Stimulated activated naive CD8-positive, alpha-beta T cell treated with anti-CD3 and anti-CD28 coated beads, Interleukin-15, amount 100 ng/mL, for 72 hours (primary cell): ENCODE measurements around the gene SLC28A1.

Experiments used
- ATAC-seq: fragments of 150-1000 bp; cut with Tn5 transposase; 2 replicates; pipeline ENCODE4 v1.10.0; 2021; ENCODE audit warnings: mild to moderate bottlenecking, moderate library complexity
- DNase-seq, 2 donors: peaks; one replicate each; pipeline ENCODE4 v3.0.0; 2021 to 2022
- H3K27ac Mint-ChIP-seq, 2 donors: one replicate each; pipeline ENCODE4 v1.8.0; 2022; ENCODE audit warnings: mild to moderate bottlenecking in 2 of 2, mixed read lengths in 2 of 2, moderate library complexity in 2 of 2
- H3K27me3 Mint-ChIP-seq: one replicate; pipeline ENCODE4 v1.8.0; 2022; ENCODE audit warnings: mixed read lengths
- H3K4me1 Mint-ChIP-seq: one replicate; pipeline ENCODE4 v1.8.0; 2022; ENCODE audit warnings: mild to moderate bottlenecking, mixed read lengths
- H3K4me3 Mint-ChIP-seq, 2 donors: one replicate each; pipeline ENCODE4 v1.8.0; 2022; ENCODE audit warnings: mild to moderate bottlenecking in 2 of 2, mixed read lengths in 2 of 2, moderate library complexity in 1 of 2
- H3K9me3 Mint-ChIP-seq, 2 donors: one replicate each; pipeline ENCODE4 v1.8.0; 2022; ENCODE audit warnings: mixed read lengths in 2 of 2

Gene SLC28A1

DNA sequence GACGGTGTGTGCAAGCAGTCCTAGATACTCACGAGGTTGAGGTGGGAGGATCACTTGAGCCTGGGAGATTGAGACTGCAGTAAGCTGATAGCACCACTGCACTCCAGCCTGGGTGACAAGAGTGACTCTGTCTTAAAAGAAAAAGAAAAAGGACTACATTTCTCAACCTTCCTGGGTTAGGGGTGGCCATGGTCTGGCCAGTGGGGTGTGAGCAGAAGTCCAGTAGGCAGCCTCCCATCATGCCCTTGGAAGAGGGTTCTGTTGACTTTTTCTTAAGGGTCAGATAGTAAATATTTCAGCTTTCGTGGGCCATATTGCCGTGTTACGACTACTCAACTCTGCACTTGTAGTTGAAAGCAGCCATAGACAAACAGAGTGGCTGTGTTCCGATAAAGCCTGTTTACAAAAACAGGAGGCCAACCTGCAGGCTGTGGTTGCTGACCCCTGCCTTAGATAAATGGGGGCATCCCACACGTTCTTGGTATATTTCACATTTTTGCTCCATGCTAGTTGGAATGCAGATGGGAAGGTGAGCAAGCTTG lies 66.2 kb downstream of the SLC28A1 start:
- H3K27me3 Mint-ChIP-seq, result peaks cover 27% of the 10 kb centered on the region
- H3K27ac Mint-ChIP-seq, result no peak overlapping the region
- ATAC-seq (no peak), DNase-seq (no peak)
- no peaks in the 10 kb centered on the region for H3K9me3 Mint-ChIP-seq
- H3K4me3 Mint-ChIP-seq, result no peak overlapping the region
- H3K4me1 Mint-ChIP-seq, result peaks cover 4% of the 10 kb centered on the region

DNA sequence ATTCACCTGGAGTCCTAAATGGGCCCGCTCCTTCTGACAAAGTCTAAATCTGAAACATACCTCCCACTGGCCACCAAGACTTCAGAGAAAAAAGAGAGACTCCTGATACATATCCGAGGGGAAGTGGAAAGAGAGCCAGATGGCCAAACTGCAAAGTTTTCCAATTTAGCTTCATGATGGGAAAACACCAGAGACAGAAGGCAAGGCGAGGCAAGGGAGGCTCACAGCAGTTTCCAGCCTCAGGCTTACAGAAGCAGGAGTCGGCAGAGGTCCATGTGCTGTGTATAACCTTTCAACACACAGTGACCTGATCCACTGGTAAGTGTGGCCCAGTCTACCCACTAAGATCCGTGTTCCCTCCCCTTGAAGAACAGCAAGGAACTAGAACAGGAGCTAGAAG lies 67.3 kb downstream of the SLC28A1 start:
- H3K4me1 Mint-ChIP-seq, result peaks cover 9% of the 10 kb centered on the region

DNA sequence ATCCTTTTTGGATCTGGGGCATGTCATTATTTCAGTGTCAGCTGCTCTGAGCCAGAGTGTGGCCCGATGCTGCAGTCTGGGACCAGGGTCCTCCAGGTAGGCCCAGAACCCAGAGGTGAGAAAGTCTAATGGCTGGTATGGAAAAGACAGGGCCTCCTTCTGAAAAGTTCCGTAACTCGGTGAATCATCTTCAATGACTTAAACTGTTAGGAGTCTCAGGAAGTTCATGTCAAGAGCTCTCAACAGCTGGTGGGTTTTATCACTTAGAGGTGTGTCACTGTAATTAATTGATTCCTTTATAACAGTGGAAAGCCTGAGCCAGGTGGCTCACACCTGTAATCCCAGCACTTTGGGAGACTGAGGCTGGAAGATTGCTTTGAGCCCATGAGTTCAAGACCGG lies 68.7 kb downstream of the SLC28A1 start:
- ATAC-seq (no peak), DNase-seq (no peak)
- H3K4me1 Mint-ChIP-seq, result peaks cover 9% of the 10 kb centered on the region
- no peaks in the 10 kb centered on the region for H3K9me3 Mint-ChIP-seq
- peaks cover 35% of the 10 kb centered on the region for H3K27me3 Mint-ChIP-seq
- H3K27ac Mint-ChIP-seq, result peak overlapping the region in 1 of 2 donors; percentile 76
- H3K4me3 Mint-ChIP-seq, result no peak overlapping the region

More for the DNA sequence above, 67.3 kb downstream of the SLC28A1 start:
- no peak for DNase-seq
- Mint-ChIP-seq H3K27ac (no peak overlapping the region), H3K9me3 (no peaks in the 10 kb centered on the region), H3K4me3 (no peak overlapping the region), H3K27me3 (peaks cover 35% of the 10 kb centered on the region)
- ATAC-seq, result no peak

DNA sequence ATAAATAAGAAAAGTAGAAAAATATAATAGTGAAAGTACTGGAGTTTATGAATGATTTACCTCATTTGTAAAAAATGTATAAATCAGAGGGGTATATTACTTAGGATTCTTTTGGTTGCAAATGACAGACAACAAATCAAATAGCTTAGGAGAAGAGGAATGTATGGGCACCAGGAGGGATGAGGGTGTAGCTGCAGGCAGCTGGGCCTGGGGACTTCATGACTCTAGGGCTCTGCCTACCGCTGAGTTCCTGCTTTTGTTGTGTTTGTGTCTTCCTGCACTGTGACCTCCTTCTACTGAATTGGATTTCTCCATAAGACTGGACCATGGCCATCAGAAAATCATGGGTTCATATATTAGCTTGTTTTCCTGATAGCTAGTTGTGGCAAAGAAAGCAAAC lies 69.3 kb downstream of the SLC28A1 start:
- ATAC-seq (no peak), DNase-seq (no peak)
- Mint-ChIP-seq H3K27ac (no peak overlapping the region), H3K4me1 (peaks cover 9% of the 10 kb centered on the region), H3K9me3 (no peaks in the 10 kb centered on the region), H3K4me3 (no peak overlapping the region), H3K27me3 (peaks cover 35% of the 10 kb centered on the region)

DNA sequence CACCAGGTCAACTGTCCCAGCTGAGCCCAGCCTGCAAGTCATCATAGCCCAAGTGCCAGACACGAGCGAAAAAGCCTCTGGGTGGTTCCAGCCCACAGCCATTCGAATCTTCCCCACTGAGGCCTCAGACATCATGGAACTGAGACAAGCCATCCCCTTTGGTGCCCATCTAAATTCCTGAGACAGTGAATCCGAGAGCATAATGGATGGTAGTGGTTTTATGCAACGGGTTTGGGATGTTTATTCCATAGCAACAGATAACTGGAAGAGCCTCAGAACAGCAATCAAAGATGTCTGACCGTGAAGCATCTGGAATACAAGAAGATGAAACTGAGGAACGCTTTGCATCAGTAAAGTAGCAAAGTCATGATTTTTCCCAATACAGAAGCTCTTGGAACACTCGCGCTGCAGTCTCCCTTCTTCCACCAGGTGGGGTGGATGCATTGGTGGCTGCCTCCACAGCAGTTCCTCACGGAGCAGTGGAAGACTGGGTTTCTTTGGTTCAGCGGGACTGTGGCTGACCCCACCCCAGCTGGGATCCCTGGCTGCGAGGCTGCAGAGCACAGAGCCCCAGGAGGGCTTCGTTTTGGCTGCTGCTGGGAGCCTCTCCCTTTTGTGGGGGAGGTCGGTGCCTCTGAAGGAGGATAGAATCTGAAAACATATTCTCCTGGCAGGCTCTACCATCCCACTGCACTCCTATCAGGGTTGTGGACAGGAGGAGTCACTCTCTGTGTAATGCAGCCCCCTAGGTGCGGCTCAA lies 70.8 kb downstream of the SLC28A1 start:
- DNase-seq (no peak), ATAC-seq (peak; percentile 59)
- Mint-ChIP-seq H3K27ac (no peak overlapping the region), H3K27me3 (peaks cover 24% of the 10 kb centered on the region), H3K9me3 (no peaks in the 10 kb centered on the region), H3K4me3 (peak overlapping the region in 1 of 2 donors; percentile 16), H3K4me1 (peaks cover 16% of the 10 kb centered on the region)

DNA sequence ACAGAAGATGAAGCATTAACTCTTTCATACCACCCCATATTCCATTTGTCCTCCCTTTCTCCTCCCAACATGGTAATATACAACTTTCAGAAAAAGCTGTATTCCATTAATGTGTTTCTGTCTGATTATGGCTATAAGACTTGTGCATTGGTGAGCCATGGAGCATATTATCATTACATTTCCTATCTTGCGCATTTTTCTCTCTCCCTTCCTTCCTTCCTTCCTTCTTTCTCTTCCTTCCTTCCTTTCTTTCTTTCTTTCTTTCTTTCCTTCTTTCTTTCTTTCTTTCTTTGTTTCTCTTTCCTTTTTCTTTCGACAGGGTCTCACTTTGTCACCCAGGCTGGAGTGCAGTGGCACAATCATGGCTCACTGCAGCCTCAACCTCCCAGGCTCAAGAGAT lies 71.7 kb downstream of the SLC28A1 start:
- Mint-ChIP-seq H3K27ac (no peak overlapping the region), H3K4me3 (no peak overlapping the region), H3K9me3 (no peaks in the 10 kb centered on the region), H3K27me3 (peaks cover 24% of the 10 kb centered on the region), H3K4me1 (peaks cover 21% of the 10 kb centered on the region)
- no peak for DNase-seq
- no peak for ATAC-seq

DNA sequence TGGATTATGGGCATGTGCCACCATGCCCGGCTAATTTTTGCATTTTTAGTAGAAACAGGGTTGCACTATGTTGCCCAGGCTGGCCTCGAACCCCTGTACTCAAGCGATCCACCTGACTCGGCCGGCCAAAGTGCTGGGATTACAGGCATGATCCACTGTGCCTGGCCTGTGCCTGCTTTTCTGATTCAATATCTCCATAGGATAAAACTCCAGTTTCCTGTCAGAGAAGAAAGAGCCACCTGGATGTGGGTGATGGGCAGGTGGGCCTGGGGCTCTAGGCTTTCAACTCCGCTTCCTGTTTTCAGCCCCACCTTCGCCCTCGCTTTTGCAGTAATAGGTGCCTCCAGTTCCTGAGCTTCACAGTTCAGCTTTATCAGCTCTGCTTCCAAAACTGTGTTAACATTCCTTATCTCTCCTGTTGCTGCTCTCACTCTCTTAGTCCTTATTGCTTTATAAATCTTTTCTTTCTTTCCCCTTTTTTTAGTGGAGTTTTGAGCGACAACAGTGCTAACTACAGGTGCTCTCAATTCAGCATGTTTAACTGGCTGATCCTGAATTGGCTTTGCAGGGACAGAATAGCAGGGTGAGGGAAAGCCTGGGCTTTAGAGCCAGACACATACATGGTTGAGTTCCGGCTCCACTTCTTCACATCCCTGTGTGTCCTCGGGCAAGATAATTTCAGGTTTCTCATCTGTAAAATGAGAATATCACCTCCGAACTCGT lies 76.1 kb downstream of the SLC28A1 start:
- Mint-ChIP-seq H3K27ac (no peak overlapping the region), H3K4me1 (peaks cover 18% of the 10 kb centered on the region), H3K9me3 (no peaks in the 10 kb centered on the region), H3K4me3 (no peak overlapping the region), H3K27me3 (peaks cover 30% of the 10 kb centered on the region)
- DNase-seq, result no peak
- ATAC-seq, result no peak

DNA sequence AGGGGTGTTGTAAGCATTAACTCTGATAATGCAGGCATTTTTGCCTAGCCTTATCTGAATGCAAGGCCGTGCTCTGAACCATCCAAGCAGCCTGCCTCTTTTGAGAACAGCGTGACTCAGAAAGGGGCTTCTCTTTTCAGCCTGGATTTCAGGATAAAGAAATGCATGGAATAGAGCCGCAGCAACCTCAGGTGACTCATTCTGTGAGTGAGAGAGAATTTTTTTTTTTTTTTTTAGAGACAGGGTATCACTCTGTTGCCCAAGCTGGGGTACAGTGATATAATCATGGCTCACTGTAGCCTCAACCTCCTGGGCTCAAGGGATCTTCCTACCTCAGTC lies 76.6 kb downstream of the SLC28A1 start:
- Mint-ChIP-seq H3K4me1 (peaks cover 13% of the 10 kb centered on the region), H3K9me3 (no peaks in the 10 kb centered on the region), H3K27ac (no peak overlapping the region), H3K4me3 (no peak overlapping the region), H3K27me3 (peaks cover 25% of the 10 kb centered on the region)
- DNase-seq (no peak), ATAC-seq (no peak)

DNA sequence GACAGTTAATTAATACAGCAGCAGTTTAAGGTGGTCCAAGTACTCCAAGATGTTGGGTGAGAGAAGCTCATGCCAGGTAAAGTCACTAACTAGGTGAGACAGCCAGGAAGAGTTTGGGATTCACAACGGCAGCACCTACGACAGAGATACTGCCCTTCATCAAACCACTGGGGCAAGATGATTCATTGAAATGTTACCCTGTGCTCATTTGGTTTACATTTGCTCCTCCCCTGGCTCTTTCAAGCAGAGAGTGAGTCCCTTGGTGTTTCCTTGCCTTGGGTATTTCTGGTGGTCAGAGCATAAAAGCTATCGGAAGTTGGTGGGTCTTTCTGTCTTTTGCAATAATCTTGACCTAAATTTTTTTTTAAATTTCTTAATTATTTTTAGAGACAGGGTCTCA lies 77.2 kb downstream of the SLC28A1 start:
- Mint-ChIP-seq H3K27me3 (peaks cover 18% of the 10 kb centered on the region), H3K4me3 (no peak overlapping the region), H3K4me1 (peaks cover 12% of the 10 kb centered on the region), H3K9me3 (peaks cover 5 to 6% of the 10 kb centered on the region in 2 donors), H3K27ac (no peak overlapping the region)
- DNase-seq (no peak), ATAC-seq (no peak)

DNA sequence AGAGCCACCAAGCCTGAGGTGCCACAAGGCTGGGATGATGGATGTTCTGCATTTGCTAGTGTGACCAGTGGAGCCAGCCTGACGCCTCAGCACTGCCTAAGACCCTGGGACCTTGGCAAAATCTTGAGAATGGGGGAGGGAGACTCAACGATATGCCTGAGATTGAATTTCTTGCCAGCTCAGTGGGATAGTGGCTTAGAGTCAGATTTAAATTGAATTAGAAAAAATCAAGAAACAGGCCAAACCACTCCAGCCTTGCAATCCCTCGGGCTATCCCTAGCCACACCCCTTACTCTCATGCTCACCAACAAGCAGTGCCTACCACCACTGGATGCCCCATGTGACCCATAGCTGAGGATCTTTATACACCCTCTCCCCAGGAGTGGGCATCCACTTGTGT lies 78.5 kb downstream of the SLC28A1 start:
- Mint-ChIP-seq H3K27ac (no peak overlapping the region), H3K9me3 (peaks cover 5 to 12% of the 10 kb centered on the region in 2 donors), H3K27me3 (peaks cover 10% of the 10 kb centered on the region), H3K4me3 (no peak overlapping the region), H3K4me1 (peaks cover 18% of the 10 kb centered on the region)
- no peak for DNase-seq
- no peak for ATAC-seq

DNA sequence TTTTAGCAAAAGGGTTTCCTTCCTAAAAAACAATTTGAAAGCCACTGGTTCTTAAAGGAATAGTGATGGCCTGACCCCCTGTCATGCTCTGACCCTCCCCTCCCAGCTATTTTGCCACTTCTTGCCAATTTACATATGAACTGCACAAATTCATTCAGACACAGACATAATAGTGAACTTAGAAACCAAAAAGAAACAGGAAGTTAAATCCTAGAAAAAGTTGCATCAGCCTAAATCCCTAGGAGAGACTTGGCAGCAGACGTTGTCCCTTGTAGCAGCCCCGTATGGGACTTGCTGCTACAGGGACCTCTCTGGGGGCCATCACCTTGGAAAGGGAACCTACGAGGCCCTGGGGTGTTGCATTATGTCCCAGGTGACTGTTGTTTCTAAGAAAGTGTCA lies 82.9 kb downstream of the SLC28A1 start:
- no peak overlapping the region for H3K4me3 Mint-ChIP-seq
- no peak for ATAC-seq

DNA sequence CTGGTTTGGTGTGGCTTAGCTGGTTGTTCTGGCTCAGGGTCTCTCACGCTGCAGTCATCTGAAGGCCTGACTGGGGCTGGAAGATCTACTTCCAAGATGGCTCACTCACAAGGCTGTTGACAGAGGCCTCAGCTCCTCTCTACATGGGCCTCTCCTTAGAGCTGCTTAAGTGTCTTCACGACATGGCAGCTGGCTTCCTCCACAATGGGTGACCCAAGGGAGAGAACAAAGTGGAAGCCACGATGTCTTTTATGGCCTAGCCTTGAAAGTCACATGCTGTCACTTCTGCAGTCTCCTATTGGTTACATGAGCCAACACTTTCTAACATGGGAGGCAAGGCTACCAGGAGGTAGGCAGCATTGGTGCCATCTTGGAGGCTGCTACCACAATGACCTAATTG lies 83.8 kb downstream of the SLC28A1 start:
- H3K27me3 Mint-ChIP-seq, result peaks cover 10% of the 10 kb centered on the region
- H3K4me1 Mint-ChIP-seq, result peaks cover 5% of the 10 kb centered on the region
- ATAC-seq (no peak), DNase-seq (no peak)
- no peak overlapping the region for H3K27ac Mint-ChIP-seq
- H3K4me3 Mint-ChIP-seq, result no peak overlapping the region
- H3K9me3 Mint-ChIP-seq, result peaks cover 5 to 14% of the 10 kb centered on the region in 2 donors

More for the DNA sequence above, 82.9 kb downstream of the SLC28A1 start:
- peaks cover 5 to 14% of the 10 kb centered on the region in 2 donors for H3K9me3 Mint-ChIP-seq
- no peak overlapping the region for H3K27ac Mint-ChIP-seq
- peaks cover 5% of the 10 kb centered on the region for H3K4me1 Mint-ChIP-seq
- no peak for DNase-seq
- peaks cover 10% of the 10 kb centered on the region for H3K27me3 Mint-ChIP-seq

DNA sequence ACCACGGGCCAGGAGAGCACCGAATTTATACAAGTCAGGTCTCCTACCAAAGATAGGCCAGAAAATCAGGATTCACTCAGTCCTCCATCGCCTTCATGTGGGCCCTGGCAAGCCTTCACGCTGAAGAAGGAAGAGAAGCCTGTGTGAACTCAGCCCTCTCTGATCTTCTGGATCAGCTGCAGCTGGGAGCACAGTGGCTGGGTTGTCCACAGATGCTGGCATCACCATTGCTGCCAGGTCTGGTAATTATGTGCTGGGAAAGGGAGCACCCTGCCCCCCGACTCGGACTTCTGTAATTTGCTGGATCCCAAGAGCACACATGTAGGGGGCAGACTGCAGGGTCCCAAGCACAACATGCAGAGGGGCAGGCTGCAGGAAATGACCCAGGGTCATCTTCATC lies 84.8 kb downstream of the SLC28A1 start:
- peaks cover 5 to 14% of the 10 kb centered on the region in 2 donors for H3K9me3 Mint-ChIP-seq
- H3K27ac Mint-ChIP-seq, result no peak overlapping the region
- DNase-seq (no peak), ATAC-seq (no peak)
- no peak overlapping the region for H3K4me3 Mint-ChIP-seq
- H3K4me1 Mint-ChIP-seq, result peaks cover 5% of the 10 kb centered on the region
- H3K27me3 Mint-ChIP-seq, result peaks cover 3% of the 10 kb centered on the region

DNA sequence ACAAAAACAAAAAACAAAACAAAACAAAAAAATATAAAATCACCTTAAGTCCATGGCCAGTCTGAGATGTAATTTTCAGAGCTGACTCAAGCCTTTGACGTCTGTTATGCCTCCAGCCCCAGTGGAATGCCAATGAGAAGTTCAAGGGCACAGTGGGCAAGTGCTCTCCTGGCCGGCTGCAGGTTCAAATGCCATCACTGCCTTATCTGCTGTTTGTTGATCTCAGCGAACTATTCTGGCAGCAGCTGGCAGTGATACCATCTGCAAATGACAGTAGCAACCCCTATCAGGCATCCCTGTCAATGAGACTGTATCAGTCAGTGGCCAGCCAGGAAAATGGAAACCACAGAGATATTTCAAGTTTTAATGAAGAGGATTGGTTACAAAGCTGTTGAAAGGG lies 86.4 kb downstream of the SLC28A1 start:
- Mint-ChIP-seq H3K27ac (no peak overlapping the region), H3K4me1 (peaks cover 5% of the 10 kb centered on the region), H3K27me3 (no peaks in the 10 kb centered on the region), H3K9me3 (peaks cover 5 to 14% of the 10 kb centered on the region in 2 donors), H3K4me3 (no peak overlapping the region)
- ATAC-seq (no peak), DNase-seq (no peak)

DNA sequence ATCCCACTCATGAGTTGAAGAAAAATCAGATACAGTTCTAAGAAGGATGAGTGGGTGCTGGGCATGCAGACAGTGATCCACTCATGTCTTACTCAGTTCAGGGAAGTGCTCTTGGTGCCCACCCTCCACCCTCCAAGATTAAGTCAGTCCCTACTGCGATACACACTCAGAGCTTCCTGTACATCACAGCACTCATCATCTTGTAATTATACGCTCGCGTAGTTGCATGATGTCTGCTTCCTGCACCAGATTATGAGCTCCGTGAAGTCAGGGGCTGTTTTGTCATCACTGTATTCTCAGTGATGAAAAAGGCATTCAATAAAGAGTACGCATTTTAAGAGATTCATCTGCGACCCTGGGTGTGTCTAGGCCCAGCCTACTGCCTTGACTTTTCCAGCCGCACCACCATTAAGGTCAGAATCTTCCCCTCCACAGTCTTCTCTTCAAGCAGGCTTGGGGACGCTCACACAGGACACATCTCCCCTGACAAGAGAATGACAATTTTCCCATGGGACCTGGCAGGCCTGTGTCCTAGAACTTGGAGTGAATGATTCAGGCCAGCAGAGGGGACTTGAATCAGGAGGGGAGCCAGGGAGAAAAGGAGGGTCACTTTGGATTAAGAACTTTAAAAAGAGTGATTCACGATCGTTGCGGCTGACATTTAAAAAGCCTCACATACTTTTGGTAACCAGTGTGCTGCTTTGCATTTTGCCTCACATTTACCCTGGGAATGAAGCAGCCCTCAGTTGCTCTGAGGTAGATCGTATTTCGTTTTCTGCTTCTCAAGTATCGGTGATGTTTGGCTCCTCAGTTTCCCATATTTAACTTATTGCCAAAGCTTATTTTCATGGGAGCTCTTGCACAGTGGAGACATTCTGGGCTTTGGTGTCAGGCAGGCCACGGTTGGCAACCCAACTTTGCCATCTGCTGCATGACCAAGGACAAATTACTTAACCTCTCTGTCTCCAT lies 89.3 kb downstream of the SLC28A1 start:
- peaks cover 6% of the 10 kb centered on the region for H3K27me3 Mint-ChIP-seq
- DNase-seq (no peak), ATAC-seq (no peak)
- no peak overlapping the region for H3K4me3 Mint-ChIP-seq
- H3K9me3 Mint-ChIP-seq, result no peaks in the 10 kb centered on the region
- H3K27ac Mint-ChIP-seq, result no peak overlapping the region
- peaks cover 9% of the 10 kb centered on the region for H3K4me1 Mint-ChIP-seq
